ENCODE results near the gene TMCO4. TPM values are rescaled to one million over a fixed set of nuclear protein-coding genes. Genes with fewer than 3 reads are reported as not detected.

The TMCO4 gene
- total and polyA plus RNA-seq, 2 donors (not counting 1 experiment from before 2014, with no cell fraction given), result 21.7 to 31.3 TPM

- Histone ChIP-seq H3K79me2 (ENCODE audit: control insufficient read depth, insufficient read depth, low read length) (no peaks in the 10 kb centered on the region), H4K20me1 (ENCODE audit: control insufficient read depth, insufficient read depth, low read length, poor library complexity, severe bottlenecking) (no peaks in the 10 kb centered on the region), H3K27ac (ENCODE audit: low read length in 2 of 2) (no peak overlapping the region), H3K36me3 (replicated peaks in 1 of 2; ENCODE audit: control extremely low read depth in 1 of 2, control insufficient read depth in 1 of 2, extremely low read depth in 1 of 2, insufficient read depth in 2 of 2, low read length in 1 of 2) (peaks cover 0 to 10% of the 10 kb centered on the region in 2 experiments), H3K4me3 (ENCODE audit: control extremely low read depth in 1 of 5, extremely low read depth in 1 of 5, insufficient read depth in 1 of 5, low read depth in 2 of 5, low read length in 4 of 5) (no peak overlapping the region), H3K4me2 (replicated peaks; ENCODE audit: low read depth, low read length, poor library complexity, severe bottlenecking) (no peak overlapping the region), H3K4me1 (ENCODE audit: control insufficient read depth in 2 of 2, insufficient read depth in 2 of 2, low read length in 2 of 2) (no peaks in the 10 kb centered on the region), H3K9me3 (ENCODE audit: control extremely low read depth in 1 of 3, control insufficient read depth in 2 of 3, insufficient read depth in 1 of 3, low read length in 2 of 3) (no peaks in the 10 kb centered on the region), H3K9ac (ENCODE audit: low read length) (no peak overlapping the region), H3K27me3 (replicated peaks in 1 of 4; ENCODE audit: control extremely low read depth in 1 of 4, control insufficient read depth in 3 of 4, insufficient read depth in 4 of 4, low read length in 3 of 4) (no peaks in the 10 kb centered on the region), H2AFZ (ENCODE audit: insufficient read depth, low read depth, low read length, poor library complexity, severe bottlenecking) (no peak overlapping the region)
- no peaks in the 10 kb centered on the region for H3K27me3 Mint-ChIP-seq
- DNase-seq (peak; percentile 24), ATAC-seq (ENCODE audit: low read depth) (no peak)
- WGBS (ENCODE audit: insufficient coverage), result 77% methylated on average over 9 of the region's 11 CpGs
- CTCF ChIA-PET, result interaction anchor here (0.5 to 2.1 kb wide), 6 partner anchors 47 to 331 kb away, joined by 3 to 5 read pairs (median 3); no protein-coding TSS in a partner anchor
- H3K4me3 Mint-ChIP-seq, result no peak overlapping the region
- TF ChIP-seq EZH2 (IDR thresholded peaks at IDR 0.05; ENCODE audit: borderline replicate concordance, insufficient read depth, low read depth, low read length, poor library complexity, severe bottlenecking) (no peak), CTCF (IDR thresholded peaks at IDR 0.05) (peak; percentile 66)
- intact Hi-C loops (cut with micrococcal nuclease), result loop anchor here (2.0 kb wide), 1 partner anchor 49 kb away; no protein-coding TSS in a partner anchor
- POLR2A ChIA-PET, result no interaction called here
- H3K27ac Mint-ChIP-seq, result no peak overlapping the region
- peaks cover 5% of the 10 kb centered on the region for H3K4me1 Mint-ChIP-seq
- no peaks in the 10 kb centered on the region for H3K9me3 Mint-ChIP-seq (ENCODE audit: insufficient read depth)
Measured at GRCh38 chr1:19762175-19762779, 37.4 kb downstream of the TMCO4 start.

- ATAC-seq (ENCODE audit: low read depth) (no peak), DNase-seq (no peak)
- Mint-ChIP-seq H3K4me1 (peaks cover under 1% of the 10 kb centered on the region), H3K27ac (no peak overlapping the region), H3K9me3 (ENCODE audit: insufficient read depth) (no peaks in the 10 kb centered on the region), H3K27me3 (no peaks in the 10 kb centered on the region), H3K4me3 (no peak overlapping the region)
- Histone ChIP-seq H4K20me1 (ENCODE audit: control insufficient read depth, insufficient read depth, low read length, poor library complexity, severe bottlenecking) (no peaks in the 10 kb centered on the region), H3K9me3 (ENCODE audit: control extremely low read depth in 1 of 3, control insufficient read depth in 2 of 3, insufficient read depth in 1 of 3, low read length in 2 of 3) (no peaks in the 10 kb centered on the region), H3K36me3 (replicated peaks in 1 of 2; ENCODE audit: control extremely low read depth in 1 of 2, control insufficient read depth in 1 of 2, extremely low read depth in 1 of 2, insufficient read depth in 2 of 2, low read length in 1 of 2) (peaks cover 0 to 10% of the 10 kb centered on the region in 2 experiments), H3K79me2 (ENCODE audit: control insufficient read depth, insufficient read depth, low read length) (no peaks in the 10 kb centered on the region), H3K4me3 (ENCODE audit: control extremely low read depth in 1 of 5, extremely low read depth in 1 of 5, insufficient read depth in 1 of 5, low read depth in 2 of 5, low read length in 4 of 5) (no peak overlapping the region), H3K4me2 (replicated peaks; ENCODE audit: low read depth, low read length, poor library complexity, severe bottlenecking) (no peak overlapping the region), H3K9ac (ENCODE audit: low read length) (no peak overlapping the region), H3K27me3 (replicated peaks in 1 of 4; ENCODE audit: control extremely low read depth in 1 of 4, control insufficient read depth in 3 of 4, insufficient read depth in 4 of 4, low read length in 3 of 4) (no peaks in the 10 kb centered on the region), H2AFZ (ENCODE audit: insufficient read depth, low read depth, low read length, poor library complexity, severe bottlenecking) (no peak overlapping the region), H3K4me1 (ENCODE audit: control insufficient read depth in 2 of 2, insufficient read depth in 2 of 2, low read length in 2 of 2) (no peaks in the 10 kb centered on the region), H3K27ac (ENCODE audit: low read length in 2 of 2) (no peak overlapping the region)
- POLR2A ChIA-PET, result no interaction called here
- CTCF ChIA-PET, result interaction anchor here (1.1 to 1.3 kb wide), 2 partner anchors 11 kb away, joined by 3 read pairs; no protein-coding TSS in a partner anchor
- TF ChIP-seq EZH2 (IDR thresholded peaks at IDR 0.05; ENCODE audit: borderline replicate concordance, insufficient read depth, low read depth, low read length, poor library complexity, severe bottlenecking), result no peak
- TF ChIP-seq CTCF (IDR thresholded peaks at IDR 0.05), result no peak
- intact Hi-C loops (cut with micrococcal nuclease), result no loop called here
- whole genome bisulfite sequencing (ENCODE audit: insufficient coverage), result no CpG with 5 or more reads among the region's 1 CpG
Measured at GRCh38 chr1:19759740-19760089, 40.0 kb downstream of the TMCO4 start.

All from B cell (primary cell).